ENCODE results near the gene FOXP1.

- TF ChIP-seq CTCF (conservative IDR thresholded peaks at IDR 0.05; ENCODE audit: low read depth, low read length) = no peak
- TF ChIP-seq EZH2 (IDR thresholded peaks at IDR 0.05; ENCODE audit: borderline replicate concordance, low read depth, low read length, poor library complexity, severe bottlenecking) = no peak
Observed at GRCh38 chr3:71466483-71466882, 117.0 kb downstream of the FOXP1 start.
